GM19324 (cell line): ENCODE data around the gene LYST.

ENCODE experiments used
- ATAC-seq: cut with Tn5 transposase; IDR thresholded peaks from one replicate; pipeline ENCODE4 v1.9.1; 2021; ENCODE audit warnings: mild to moderate bottlenecking, moderate library complexity; ENCODE audit not compliant: unreplicated experiment, low FRiP score

LYST gene

DNA sequence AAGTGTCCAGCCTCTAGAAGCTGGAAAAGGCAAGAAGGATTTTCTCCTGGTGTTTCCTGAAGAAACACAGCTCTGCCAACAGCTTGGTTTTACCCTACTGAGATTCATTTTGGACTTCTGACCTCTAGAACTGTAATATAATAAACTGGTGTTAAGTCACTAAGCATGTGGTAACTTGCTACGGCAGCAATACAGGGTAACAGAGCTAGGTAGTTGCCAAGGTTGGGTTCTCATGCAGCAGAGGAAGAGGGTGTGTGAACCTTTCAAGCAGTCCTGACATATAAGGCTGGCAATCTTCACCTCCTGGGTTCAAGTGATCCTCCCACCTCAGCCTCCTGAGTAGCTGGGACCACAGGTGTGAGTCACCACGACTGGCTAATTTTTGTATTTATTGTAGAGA, 253.1 kb downstream of the LYST start:
- no peak for ATAC-seq

DNA sequence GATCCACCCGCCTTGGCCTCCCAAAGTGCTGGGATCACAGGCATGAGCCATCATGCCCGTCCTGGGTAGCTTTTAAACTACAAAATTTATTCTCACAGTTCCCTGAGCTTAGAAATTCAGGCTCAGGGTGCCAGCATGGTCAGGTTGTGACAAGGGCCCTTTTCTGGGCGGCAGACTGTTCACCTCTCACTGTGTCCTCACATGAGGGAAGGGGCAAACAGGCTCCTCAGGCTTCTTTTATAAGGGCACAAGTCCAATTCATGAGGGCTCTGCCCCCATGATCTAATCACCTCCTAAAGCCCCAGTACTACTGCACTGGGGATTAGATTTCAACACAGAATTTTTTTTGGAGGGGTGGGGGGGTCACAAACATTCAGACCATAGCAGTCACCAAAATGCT, 253.9 kb downstream of the LYST start:
- ATAC-seq, result no peak
